GM19452 (cell line): ENCODE results near the gene OR4N5.

ENCODE experiments used
- ATAC-seq: cut with Tn5 transposase; IDR thresholded peaks from one replicate; pipeline ENCODE4 v1.9.1; 2021; ENCODE audit not compliant: unreplicated experiment

The OR4N5 gene

GRCh38 chr14:20194101-20194500 lies 55.5 kb downstream of the OR4N5 start:
- ATAC-seq: no peak
